GM21447 (cell line): ENCODE measurements around the gene LRRC61.
"Not testable (repeated sequence)": the region's sequence is repeated elsewhere in the genome, so short reads cannot be mapped to it uniquely, and the experiment has no call there.

Experiments
- ATAC-seq: cut with Tn5 transposase; IDR thresholded peaks from one replicate; pipeline ENCODE4 v1.9.1; 2021; ENCODE audit not compliant: unreplicated experiment

LRRC61 gene

DNA sequence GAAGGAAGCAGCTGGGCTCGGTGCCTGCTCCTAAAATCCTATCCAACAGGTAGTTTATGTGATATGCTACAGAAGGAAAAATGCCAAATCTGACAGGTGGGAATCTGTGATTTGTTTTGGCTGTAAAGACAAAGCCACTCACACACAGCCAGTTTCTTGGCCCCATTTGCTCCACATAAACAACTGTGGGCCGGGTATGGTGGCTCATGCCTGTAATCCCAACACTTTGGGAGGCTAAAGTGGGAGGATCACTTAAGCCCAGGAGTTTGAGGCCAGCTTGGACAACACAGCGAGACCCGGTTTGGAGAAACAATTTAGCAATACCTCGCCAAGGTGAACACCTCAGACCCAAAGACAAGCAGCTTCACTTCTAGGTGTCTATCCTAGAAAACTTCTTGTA, 16.8 kb upstream of the LRRC61 start:
- ATAC-seq, result not testable (repeated sequence)

- no peak for ATAC-seq
Measured at GRCh38 chr7:150307129-150307528, 16.0 kb upstream of the LRRC61 start.

DNA sequence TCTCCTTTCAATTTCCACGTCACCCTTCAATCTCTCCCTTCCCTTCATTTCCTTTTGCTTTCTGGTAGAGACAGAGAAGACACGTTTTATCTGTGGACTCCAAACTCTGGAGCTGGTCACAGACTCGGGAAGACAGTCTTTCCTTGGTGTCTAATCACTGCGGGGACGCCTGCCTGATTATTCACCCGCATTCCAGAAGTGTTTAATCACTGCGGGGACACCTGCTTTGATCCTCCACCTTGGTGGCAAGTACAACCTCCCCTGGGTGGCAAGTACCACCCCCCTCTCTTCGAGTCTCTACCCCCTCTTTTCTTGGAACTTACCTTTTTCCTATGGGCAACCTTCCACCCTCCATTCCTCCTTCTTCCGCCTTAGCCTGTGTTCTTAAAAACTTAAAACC, 15.3 kb upstream of the LRRC61 start:
- ATAC-seq, result no peak

GRCh38 chr7:150308575-150308974, 14.6 kb upstream of the LRRC61 start:
- ATAC-seq, result no peak

- ATAC-seq, result no peak
Measured at GRCh38 chr7:150311146-150311545, 12.0 kb upstream of the LRRC61 start.

DNA sequence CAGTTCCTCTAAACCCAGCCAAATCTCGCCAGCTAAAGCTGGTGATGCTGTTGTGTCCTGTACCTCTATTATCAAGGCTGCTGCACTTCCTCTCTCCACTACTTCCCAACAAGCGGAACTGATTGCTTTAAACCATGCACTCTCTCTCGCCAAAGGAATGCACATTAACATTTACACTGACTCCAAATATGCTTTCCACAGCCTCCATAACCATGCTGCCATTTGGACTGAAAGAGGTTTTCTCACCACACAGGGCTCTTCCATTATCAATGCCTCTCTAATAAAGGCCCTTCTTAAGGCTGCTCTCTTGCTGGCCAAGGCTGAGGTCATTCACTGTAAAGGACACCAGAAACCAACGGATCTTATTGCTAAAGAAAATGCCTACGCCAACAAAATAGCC, 11.4 kb upstream of the LRRC61 start:
- no peak for ATAC-seq

- not testable (repeated sequence) for ATAC-seq
Measured at GRCh38 chr7:150312649-150313366, 10.3 kb upstream of the LRRC61 start.

DNA sequence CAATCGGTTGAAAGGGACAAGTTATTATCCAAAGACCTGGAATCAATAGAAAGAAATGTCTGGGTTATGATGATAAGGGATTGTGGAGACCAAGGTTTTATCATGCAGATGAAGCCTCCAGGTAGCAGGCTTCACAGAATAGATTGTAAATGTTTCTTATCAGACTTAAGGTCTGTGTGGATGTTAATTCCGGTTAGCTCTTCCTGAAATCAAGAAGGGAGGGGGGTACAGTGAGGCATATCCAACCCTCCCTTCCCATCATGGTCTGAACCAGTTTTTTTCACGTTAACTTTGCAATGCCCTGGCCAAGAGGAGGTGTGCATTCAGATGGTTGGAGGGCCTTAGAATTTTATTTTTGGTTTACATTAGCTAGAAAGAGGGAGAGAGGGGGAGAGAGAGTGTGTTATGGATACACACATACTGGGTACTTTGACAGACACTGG, 9.8 kb upstream of the LRRC61 start:
- no peak for ATAC-seq

DNA sequence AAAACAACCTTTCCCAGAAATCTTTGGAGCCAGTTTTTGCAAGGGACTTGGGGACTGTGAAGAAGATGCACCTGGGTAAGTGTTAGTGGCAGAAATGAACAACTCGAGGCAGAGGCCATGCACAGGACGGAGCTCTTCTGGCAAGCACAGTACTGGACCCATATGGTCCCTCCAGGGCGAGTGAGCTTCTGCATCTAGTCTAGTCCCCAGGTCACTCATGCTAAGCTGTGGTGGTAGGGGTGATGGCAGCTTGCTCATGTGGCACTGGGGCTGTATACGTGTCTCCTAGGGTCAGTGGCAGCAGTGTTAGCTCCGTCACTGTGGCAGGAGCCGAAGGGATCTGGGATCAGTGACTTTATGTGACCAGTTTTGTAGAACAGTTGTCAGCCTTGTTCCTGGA, 9.3 kb upstream of the LRRC61 start:
- ATAC-seq, result no peak

- no peak for ATAC-seq
Measured at GRCh38 chr7:150314639-150315239, 8.4 kb upstream of the LRRC61 start.

DNA sequence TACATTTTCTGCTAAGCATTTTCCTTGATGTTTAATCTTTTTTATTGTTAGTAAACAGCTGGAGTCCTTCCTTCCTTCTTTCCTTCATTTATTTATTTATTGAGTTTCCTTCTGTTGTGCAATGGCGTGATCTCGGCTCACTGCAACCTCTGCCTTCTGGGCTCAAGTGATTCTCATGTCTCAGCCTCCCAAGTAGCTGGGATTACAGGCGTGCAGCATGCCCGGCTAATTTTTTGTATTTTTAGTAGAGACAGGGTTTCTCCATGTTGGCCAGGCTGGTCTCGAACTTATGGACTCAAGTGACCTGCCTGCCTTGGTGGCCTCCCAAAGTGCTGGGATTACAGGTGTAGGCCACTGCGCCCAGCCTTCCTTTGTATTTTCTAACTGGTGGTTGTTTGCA, 6.2 kb upstream of the LRRC61 start:
- not testable (repeated sequence) for ATAC-seq

GRCh38 chr7:150317748-150318444, 5.3 kb upstream of the LRRC61 start:
- no peak for ATAC-seq

DNA sequence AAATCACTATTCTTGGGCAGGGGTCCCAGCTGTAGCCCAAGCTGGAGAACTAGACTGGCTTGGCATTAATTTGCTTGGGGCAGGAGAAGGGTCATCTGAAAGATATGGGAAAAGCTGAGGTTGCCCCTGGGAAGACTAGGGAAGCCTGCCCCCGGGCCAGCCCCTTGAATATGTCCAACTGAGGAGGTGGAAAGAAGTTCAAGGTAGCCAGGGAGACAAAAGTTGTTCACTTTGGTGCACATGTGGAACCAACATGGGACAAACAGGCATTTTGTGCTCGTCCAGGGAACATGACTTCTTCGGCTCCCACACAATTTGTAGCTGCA, 1.4 kb upstream of the LRRC61 start:
- no peak for ATAC-seq

- no peak for ATAC-seq
Measured at GRCh38 chr7:150322114-150322832, 882 bp upstream of the LRRC61 start.

GRCh38 chr7:150323682-150324372, 672 bp downstream of the LRRC61 start:
- no peak for ATAC-seq

DNA sequence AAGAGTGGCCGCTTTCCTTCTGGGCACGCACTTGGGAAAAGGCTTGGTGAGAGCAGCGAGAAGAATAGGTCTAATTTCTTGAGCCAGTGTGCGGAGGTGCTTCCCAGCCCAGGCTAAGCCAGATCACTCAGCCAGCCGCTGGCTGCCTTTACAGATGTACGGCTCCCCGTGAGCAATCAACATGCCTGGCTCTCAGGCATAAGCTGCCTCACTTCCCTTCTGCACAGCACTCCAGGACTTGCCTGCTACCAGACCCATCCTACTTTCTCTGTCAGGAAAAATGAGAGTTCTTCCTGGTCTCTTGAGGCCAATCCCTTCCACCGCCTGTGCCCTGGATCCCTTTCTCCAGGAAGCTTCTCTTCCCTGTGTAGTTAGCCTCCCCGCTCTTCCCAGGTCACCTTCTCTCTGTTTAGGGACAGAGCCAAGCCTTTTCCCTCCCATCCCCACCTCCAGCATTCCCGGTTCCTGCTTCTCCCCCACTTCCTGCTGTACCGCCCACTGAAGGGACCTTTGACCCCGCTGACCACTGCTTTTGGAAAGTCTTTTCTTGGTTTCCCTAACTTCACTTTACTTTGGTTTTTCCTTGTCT, 1.3 kb downstream of the LRRC61 start:
- ATAC-seq, result no peak

- ATAC-seq, result no peak
Measured at GRCh38 chr7:150325110-150325611, 2.0 kb downstream of the LRRC61 start.

DNA sequence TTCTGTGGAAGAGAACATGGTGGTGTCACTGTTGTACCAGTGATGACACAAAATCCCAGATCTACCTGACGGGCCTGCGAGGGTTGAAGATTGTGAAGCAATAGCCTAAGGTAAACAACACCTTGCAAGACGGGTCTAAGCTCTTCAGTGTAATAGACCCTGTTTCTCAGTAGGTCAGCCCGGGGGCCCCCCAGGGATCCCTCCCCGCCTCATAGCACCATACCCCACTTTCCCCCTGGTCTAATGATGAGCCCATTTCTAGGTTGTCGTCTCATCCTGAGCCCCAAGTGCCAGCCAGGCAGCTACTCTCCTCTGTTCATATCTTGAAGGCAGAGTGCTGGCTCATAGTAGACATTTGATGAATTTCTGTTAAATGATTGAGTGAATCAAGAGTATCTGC, 2.7 kb downstream of the LRRC61 start:
- ATAC-seq, result no peak

DNA sequence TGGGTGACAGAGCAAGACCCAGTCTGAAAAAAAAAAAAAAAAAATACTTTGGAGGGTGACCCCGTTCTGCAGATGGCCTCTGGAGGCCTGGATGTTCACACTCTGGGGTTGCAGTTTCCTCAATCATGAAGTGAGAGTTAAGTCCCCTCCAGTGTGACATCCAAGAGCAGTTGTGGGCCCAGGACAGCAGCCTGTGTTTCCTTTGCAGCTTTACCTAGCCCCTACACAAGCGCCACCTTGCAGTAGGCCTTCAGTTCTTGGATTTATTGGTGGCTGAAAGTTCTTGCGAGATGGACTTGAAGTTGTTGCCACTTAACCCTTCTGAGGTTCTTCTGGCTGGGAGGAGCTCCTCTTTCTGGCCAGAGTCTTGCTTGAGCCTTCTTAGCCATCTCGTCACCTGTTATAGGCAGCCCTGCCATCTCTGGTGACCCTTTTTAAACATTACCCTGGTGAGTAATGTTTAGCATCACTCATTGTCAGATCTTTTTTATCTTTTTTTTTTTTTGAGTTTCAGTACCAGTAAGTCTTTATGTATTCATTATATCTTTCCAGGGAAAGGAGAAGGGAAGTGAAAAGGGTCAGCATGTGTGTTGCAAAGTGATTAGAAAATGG, 3.6 kb downstream of the LRRC61 start:
- ATAC-seq, result no peak

DNA sequence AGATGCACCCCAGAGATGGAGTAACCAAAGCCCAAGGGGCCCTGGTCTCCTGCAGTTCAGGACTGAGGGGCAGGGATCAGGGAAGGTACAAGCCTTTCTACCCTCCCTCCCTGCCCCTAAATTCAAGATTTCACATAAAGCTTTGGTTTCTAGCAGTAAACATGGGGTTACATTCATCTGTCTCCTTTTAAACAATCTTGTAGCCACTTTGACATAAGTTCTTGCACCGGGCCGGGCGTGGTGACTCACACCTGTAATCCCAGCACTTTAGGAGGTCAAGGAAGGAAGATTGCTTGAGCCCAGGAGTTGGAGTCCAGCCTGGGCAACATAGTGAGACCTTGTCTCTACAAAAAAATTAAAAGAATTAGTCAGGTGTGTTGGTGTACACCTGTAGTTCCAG, 4.2 kb downstream of the LRRC61 start:
- no peak for ATAC-seq
